ENCODE results near the gene SLC50A1. TPM values are rescaled to one million over a fixed set of nuclear protein-coding genes. Genes with fewer than 3 reads are reported as not detected.

The SLC50A1 gene
- total and polyA plus RNA-seq, 9 of the 15 experiments (the other 6 are each of a cell fraction or from before 2014, with no cell fraction given) = 46.5 to 132 (median 91.9) TPM

DNA sequence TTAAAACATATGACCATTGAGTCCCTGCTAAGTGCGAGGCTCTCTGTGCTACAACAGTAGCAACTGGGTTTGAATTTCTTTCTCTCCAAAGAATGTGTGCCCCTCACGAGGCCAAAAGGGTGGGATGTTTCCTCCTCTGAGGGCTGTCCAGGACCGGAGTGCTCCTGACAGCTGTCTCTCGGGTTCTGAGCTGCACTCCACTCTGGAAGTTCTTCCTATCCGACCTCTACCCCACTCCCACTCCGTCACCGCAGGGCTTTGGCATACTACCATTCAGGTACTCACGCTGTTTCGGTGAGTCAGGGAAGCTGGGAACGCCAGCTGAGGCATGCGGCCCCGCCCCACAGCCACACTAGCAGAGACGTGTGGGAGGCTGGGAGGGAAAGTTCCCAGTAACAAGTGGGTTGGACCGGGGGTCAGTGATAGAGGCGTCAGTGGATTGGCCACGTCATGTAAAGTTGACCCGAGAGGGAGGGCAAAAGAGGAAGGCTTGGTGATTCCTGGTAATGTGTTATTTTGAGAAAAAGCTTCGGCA lies 705 bp upstream of the SLC50A1 start (continued):
- TF ChIP-seq, protein P1, sequence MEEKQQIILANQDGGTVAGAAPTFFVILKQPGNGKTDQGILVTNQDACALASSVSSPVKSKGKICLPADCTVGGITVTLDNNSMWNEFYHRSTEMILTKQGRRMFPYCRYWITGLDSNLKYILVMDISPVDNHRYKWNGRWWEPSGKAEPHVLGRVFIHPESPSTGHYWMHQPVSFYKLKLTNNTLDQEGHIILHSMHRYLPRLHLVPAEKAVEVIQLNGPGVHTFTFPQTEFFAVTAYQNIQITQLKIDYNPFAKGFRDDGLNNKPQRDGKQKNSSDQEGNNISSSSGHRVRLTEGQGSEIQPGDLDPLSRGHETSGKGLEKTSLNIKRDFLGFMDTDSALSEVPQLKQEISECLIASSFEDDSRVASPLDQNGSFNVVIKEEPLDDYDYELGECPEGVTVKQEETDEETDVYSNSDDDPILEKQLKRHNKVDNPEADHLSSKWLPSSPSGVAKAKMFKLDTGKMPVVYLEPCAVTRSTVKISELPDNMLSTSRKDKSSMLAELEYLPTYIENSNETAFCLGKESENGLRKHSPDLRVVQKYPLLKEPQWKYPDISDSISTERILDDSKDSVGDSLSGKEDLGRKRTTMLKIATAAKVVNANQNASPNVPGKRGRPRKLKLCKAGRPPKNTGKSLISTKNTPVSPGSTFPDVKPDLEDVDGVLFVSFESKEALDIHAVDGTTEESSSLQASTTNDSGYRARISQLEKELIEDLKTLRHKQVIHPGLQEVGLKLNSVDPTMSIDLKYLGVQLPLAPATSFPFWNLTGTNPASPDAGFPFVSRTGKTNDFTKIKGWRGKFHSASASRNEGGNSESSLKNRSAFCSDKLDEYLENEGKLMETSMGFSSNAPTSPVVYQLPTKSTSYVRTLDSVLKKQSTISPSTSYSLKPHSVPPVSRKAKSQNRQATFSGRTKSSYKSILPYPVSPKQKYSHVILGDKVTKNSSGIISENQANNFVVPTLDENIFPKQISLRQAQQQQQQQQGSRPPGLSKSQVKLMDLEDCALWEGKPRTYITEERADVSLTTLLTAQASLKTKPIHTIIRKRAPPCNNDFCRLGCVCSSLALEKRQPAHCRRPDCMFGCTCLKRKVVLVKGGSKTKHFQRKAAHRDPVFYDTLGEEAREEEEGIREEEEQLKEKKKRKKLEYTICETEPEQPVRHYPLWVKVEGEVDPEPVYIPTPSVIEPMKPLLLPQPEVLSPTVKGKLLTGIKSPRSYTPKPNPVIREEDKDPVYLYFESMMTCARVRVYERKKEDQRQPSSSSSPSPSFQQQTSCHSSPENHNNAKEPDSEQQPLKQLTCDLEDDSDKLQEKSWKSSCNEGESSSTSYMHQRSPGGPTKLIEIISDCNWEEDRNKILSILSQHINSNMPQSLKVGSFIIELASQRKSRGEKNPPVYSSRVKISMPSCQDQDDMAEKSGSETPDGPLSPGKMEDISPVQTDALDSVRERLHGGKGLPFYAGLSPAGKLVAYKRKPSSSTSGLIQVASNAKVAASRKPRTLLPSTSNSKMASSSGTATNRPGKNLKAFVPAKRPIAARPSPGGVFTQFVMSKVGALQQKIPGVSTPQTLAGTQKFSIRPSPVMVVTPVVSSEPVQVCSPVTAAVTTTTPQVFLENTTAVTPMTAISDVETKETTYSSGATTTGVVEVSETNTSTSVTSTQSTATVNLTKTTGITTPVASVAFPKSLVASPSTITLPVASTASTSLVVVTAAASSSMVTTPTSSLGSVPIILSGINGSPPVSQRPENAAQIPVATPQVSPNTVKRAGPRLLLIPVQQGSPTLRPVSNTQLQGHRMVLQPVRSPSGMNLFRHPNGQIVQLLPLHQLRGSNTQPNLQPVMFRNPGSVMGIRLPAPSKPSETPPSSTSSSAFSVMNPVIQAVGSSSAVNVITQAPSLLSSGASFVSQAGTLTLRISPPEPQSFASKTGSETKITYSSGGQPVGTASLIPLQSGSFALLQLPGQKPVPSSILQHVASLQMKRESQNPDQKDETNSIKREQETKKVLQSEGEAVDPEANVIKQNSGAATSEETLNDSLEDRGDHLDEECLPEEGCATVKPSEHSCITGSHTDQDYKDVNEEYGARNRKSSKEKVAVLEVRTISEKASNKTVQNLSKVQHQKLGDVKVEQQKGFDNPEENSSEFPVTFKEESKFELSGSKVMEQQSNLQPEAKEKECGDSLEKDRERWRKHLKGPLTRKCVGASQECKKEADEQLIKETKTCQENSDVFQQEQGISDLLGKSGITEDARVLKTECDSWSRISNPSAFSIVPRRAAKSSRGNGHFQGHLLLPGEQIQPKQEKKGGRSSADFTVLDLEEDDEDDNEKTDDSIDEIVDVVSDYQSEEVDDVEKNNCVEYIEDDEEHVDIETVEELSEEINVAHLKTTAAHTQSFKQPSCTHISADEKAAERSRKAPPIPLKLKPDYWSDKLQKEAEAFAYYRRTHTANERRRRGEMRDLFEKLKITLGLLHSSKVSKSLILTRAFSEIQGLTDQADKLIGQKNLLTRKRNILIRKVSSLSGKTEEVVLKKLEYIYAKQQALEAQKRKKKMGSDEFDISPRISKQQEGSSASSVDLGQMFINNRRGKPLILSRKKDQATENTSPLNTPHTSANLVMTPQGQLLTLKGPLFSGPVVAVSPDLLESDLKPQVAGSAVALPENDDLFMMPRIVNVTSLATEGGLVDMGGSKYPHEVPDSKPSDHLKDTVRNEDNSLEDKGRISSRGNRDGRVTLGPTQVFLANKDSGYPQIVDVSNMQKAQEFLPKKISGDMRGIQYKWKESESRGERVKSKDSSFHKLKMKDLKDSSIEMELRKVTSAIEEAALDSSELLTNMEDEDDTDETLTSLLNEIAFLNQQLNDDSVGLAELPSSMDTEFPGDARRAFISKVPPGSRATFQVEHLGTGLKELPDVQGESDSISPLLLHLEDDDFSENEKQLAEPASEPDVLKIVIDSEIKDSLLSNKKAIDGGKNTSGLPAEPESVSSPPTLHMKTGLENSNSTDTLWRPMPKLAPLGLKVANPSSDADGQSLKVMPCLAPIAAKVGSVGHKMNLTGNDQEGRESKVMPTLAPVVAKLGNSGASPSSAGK (IDR thresholded peaks at IDR 0.05) = peak; percentile 57
- TF ChIP-seq PHTF2 (CRISPR knock-in tag; IDR thresholded peaks at IDR 0.05) (no peak), HSF4 (CRISPR knock-in tag; IDR thresholded peaks at IDR 0.05; ENCODE audit: borderline replicate concordance) (no peak), TAF1 (IDR thresholded peaks at IDR 0.05; ENCODE audit: control insufficient read depth, extremely low read depth, insufficient read depth, low read length, severe bottlenecking) (no peak), MXI1 (IDR thresholded peaks at IDR 0.05; ENCODE audit: low read depth, low read length) (peak; percentile 82), ZZZ3 (IDR thresholded peaks at IDR 0.05) (no peak), LCOR (CRISPR knock-in tag; IDR thresholded peaks at IDR 0.05) (no peak), ZNF785 (CRISPR knock-in tag; IDR thresholded peaks at IDR 0.05) (no peak), NONO (IDR thresholded peaks at IDR 0.05; ENCODE audit: low read depth in 2 of 2, low read length in 1 of 2) (no peak), MTA2 (IDR thresholded peaks at IDR 0.05; ENCODE audit: low read depth) (0 out of 2 replicates have a peak, but pooled peaks have one; percentile 4)
- TF ChIP-seq, protein P2, sequence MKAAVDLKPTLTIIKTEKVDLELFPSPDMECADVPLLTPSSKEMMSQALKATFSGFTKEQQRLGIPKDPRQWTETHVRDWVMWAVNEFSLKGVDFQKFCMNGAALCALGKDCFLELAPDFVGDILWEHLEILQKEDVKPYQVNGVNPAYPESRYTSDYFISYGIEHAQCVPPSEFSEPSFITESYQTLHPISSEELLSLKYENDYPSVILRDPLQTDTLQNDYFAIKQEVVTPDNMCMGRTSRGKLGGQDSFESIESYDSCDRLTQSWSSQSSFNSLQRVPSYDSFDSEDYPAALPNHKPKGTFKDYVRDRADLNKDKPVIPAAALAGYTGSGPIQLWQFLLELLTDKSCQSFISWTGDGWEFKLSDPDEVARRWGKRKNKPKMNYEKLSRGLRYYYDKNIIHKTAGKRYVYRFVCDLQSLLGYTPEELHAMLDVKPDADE (conservative IDR thresholded peaks at IDR 0.05; ENCODE audit: control insufficient read depth, low read depth, low read length) = no peak; the same call in 1 of the 2 replicates
- TF ChIP-seq, protein P3, sequence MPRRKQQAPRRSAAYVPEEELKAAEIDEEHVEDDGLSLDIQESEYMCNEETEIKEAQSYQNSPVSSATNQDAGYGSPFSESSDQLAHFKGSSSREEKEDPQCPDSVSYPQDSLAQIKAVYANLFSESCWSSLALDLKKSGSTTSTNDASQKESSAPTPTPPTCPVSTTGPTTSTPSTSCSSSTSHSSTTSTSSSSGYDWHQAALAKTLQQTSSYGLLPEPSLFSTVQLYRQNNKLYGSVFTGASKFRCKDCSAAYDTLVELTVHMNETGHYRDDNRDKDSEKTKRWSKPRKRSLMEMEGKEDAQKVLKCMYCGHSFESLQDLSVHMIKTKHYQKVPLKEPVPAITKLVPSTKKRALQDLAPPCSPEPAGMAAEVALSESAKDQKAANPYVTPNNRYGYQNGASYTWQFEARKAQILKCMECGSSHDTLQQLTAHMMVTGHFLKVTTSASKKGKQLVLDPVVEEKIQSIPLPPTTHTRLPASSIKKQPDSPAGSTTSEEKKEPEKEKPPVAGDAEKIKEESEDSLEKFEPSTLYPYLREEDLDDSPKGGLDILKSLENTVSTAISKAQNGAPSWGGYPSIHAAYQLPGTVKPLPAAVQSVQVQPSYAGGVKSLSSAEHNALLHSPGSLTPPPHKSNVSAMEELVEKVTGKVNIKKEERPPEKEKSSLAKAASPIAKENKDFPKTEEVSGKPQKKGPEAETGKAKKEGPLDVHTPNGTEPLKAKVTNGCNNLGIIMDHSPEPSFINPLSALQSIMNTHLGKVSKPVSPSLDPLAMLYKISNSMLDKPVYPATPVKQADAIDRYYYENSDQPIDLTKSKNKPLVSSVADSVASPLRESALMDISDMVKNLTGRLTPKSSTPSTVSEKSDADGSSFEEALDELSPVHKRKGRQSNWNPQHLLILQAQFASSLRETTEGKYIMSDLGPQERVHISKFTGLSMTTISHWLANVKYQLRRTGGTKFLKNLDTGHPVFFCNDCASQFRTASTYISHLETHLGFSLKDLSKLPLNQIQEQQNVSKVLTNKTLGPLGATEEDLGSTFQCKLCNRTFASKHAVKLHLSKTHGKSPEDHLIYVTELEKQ (CRISPR knock-in tag; IDR thresholded peaks at IDR 0.05) = no peak

Measured in K562 (cell line).